Tibial nerve (tissue), 4 donors: ENCODE results near the gene TMED6.

Experiments
- EP300 ChIP-seq, 2 donors: sonication (generic); formaldehyde crosslinking; IDR thresholded peaks; one replicate each; pipeline ENCODE4 v1.6.1; 2017; ENCODE audit warnings: antibody characterized with exemption in 2 of 2, mild to moderate bottlenecking in 1 of 2
- TF ChIP-seq, protein P1 (sequence below), 5 experiments: fragments of 200-600 bp in 3 of 5; fragments of 450-650 bp in 2 of 5; sonication (generic) in 3 of 5; IDR thresholded peaks; one replicate each; pipeline ENCODE4 v1.5.1; 2016 to 2019; ENCODE audit warnings: antibody characterized with exemption in 5 of 5, mild to moderate bottlenecking in 3 of 5, moderate library complexity in 2 of 5

DNA sequence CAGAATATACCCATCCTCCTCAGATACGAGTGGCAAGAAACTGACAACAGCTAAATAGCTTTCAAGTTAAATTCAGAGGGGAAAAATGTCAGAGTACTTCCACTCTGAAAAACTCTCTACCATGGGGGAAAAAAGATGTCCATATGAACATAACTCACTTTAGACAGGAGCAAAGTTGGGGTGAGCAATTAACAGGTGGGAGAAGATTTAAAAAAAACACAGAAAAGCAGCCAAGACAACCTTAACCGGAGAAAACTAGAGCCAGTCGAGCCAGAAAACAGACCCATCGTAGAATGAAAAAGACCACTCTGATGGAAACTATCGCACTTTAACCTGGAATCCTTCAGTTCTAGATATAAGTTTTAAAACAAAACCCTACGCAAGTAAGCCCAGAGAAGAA lies 33.4 kb upstream of the TMED6 start:
- TF ChIP-seq, protein P1, sequence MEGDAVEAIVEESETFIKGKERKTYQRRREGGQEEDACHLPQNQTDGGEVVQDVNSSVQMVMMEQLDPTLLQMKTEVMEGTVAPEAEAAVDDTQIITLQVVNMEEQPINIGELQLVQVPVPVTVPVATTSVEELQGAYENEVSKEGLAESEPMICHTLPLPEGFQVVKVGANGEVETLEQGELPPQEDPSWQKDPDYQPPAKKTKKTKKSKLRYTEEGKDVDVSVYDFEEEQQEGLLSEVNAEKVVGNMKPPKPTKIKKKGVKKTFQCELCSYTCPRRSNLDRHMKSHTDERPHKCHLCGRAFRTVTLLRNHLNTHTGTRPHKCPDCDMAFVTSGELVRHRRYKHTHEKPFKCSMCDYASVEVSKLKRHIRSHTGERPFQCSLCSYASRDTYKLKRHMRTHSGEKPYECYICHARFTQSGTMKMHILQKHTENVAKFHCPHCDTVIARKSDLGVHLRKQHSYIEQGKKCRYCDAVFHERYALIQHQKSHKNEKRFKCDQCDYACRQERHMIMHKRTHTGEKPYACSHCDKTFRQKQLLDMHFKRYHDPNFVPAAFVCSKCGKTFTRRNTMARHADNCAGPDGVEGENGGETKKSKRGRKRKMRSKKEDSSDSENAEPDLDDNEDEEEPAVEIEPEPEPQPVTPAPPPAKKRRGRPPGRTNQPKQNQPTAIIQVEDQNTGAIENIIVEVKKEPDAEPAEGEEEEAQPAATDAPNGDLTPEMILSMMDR (IDR thresholded peaks at IDR 0.05) = no peak
- TF ChIP-seq EP300 (IDR thresholded peaks at IDR 0.05) = no peak
